Activated CD4-positive, alpha-beta T cell treated with anti-CD3 and anti-CD28 coated beads for 4 hours (primary cell): Measurements from ENCODE around the gene CPNE4.

Experiments
- DNase-seq, 2 donors: peaks; one replicate each; pipeline ENCODE4 v3.0.0-alpha.2; 2020

Gene CPNE4

GRCh38 chr3:131669600-131669999 lies 365.2 kb downstream of the CPNE4 start:
- no peak for DNase-seq

- DNase-seq = no peak
These were observed 376.0 kb downstream of the CPNE4 start for GRCh38 chr3:131658771-131659170.

GRCh38 chr3:131658115-131658514 lies 376.7 kb downstream of the CPNE4 start:
- no peak for DNase-seq

- DNase-seq = no peak
These were observed 379.6 kb downstream of the CPNE4 start for GRCh38 chr3:131655070-131655690.

- no peak for DNase-seq
These were observed 389.2 kb downstream of the CPNE4 start for GRCh38 chr3:131645638-131646037.

- no peak for DNase-seq
These were observed 398.5 kb downstream of the CPNE4 start for GRCh38 chr3:131636266-131636775.

GRCh38 chr3:131630807-131631206 lies 404.0 kb downstream of the CPNE4 start:
- no peak for DNase-seq

GRCh38 chr3:131630097-131630496 lies 404.7 kb downstream of the CPNE4 start:
- DNase-seq = no peak

- no peak for DNase-seq
These were observed 411.4 kb downstream of the CPNE4 start for GRCh38 chr3:131623431-131623830.

GRCh38 chr3:131622726-131623125 lies 412.1 kb downstream of the CPNE4 start:
- DNase-seq = no peak

GRCh38 chr3:131620977-131621376 lies 413.8 kb downstream of the CPNE4 start:
- no peak for DNase-seq

- DNase-seq = no peak
These were observed 415.0 kb downstream of the CPNE4 start for GRCh38 chr3:131619821-131620220.

- DNase-seq = no peak
These were observed 418.1 kb downstream of the CPNE4 start for GRCh38 chr3:131616719-131617118.

- no peak for DNase-seq
These were observed 422.1 kb downstream of the CPNE4 start for GRCh38 chr3:131612745-131613144.

- no peak for DNase-seq
These were observed 424.6 kb downstream of the CPNE4 start for GRCh38 chr3:131610174-131610573.

GRCh38 chr3:131608741-131609140 lies 426.1 kb downstream of the CPNE4 start:
- no peak for DNase-seq

- no peak for DNase-seq
These were observed 426.5 kb downstream of the CPNE4 start for GRCh38 chr3:131608296-131608695.

- no peak for DNase-seq
These were observed 428.9 kb downstream of the CPNE4 start for GRCh38 chr3:131605916-131606315.

GRCh38 chr3:131602011-131602779 lies 432.6 kb downstream of the CPNE4 start:
- no peak for DNase-seq

- no peak for DNase-seq
These were observed 437.0 kb downstream of the CPNE4 start for GRCh38 chr3:131597816-131598215.

- no peak for DNase-seq
These were observed 437.9 kb downstream of the CPNE4 start for GRCh38 chr3:131596884-131597283.

GRCh38 chr3:131591394-131592014 lies 443.3 kb downstream of the CPNE4 start:
- DNase-seq = no peak

- no peak for DNase-seq
These were observed 448.5 kb downstream of the CPNE4 start for GRCh38 chr3:131586277-131586676.

GRCh38 chr3:131582438-131582837 lies 452.4 kb downstream of the CPNE4 start:
- no peak for DNase-seq
